Mesenchymal stem cell (in vitro differentiated cells and primary cell): ENCODE results near the gene AHNAK2.

Experiments
- DNase-seq: peaks from one replicate; pipeline ENCODE4 v3.0.0-alpha.2; 2013
- H2AFZ ChIP-seq: one replicate; pipeline ENCODE4 v1.6.1; 2013; ENCODE audit warnings: low read depth, mild to moderate bottlenecking, control low read depth, inconsistent platforms, low read length, moderate library complexity
- H2AK5ac ChIP-seq: 2 replicates; pipeline ENCODE4 v1.6.1; 2013; ENCODE audit warnings: low read length, moderate library complexity, mild to moderate bottlenecking, inconsistent platforms; ENCODE audit not compliant: severe bottlenecking
- H2BK120ac ChIP-seq: one replicate; pipeline ENCODE4 v1.6.1; 2013; ENCODE audit warnings: low read depth, mild to moderate bottlenecking, inconsistent platforms, low read length, moderate library complexity
- H2BK12ac ChIP-seq, 2 experiments: one replicate each; pipeline ENCODE4 v1.6.1; 2013; ENCODE audit warnings: inconsistent platforms in 2 of 2, low read length in 2 of 2, mild to moderate bottlenecking in 2 of 2, moderate library complexity in 2 of 2, control low read depth in 1 of 2
- H2BK15ac ChIP-seq: one replicate; pipeline ENCODE4 v1.6.1; 2013; ENCODE audit warnings: mild to moderate bottlenecking, low read depth, inconsistent platforms; ENCODE audit not compliant: poor library complexity, severe bottlenecking
- H2BK5ac ChIP-seq: 2 replicates; pipeline ENCODE4 v1.6.1; 2013; ENCODE audit warnings: low read depth, mild to moderate bottlenecking, low read length, control low read depth, inconsistent platforms; ENCODE audit not compliant: poor library complexity, severe bottlenecking
- H3K14ac ChIP-seq, 2 experiments: one replicate each; pipeline ENCODE4 v1.6.1; 2013; ENCODE audit warnings: inconsistent platforms in 2 of 2, low read length in 2 of 2, control low read depth in 1 of 2, mild to moderate bottlenecking in 1 of 2, moderate library complexity in 1 of 2
- H3K18ac ChIP-seq, 2 experiments: one replicate each; pipeline ENCODE4 v1.6.1; 2013; ENCODE audit warnings: inconsistent platforms in 2 of 2, low read length in 2 of 2, control low read depth in 1 of 2, low read depth in 1 of 2, mild to moderate bottlenecking in 1 of 2
- H3K23ac ChIP-seq, 2 experiments: one replicate each; pipeline ENCODE4 v1.6.1; 2013; ENCODE audit warnings: inconsistent platforms in 2 of 2, low read length in 2 of 2, mild to moderate bottlenecking in 2 of 2, moderate library complexity in 2 of 2, control low read depth in 1 of 2
- H3K27ac ChIP-seq: 2 replicates; pipeline ENCODE4 v1.5.1; 2013; ENCODE audit warnings: mild to moderate bottlenecking, moderate library complexity, low read length, control low read depth, inconsistent platforms; ENCODE audit not compliant: poor library complexity, severe bottlenecking
- H3K27me3 ChIP-seq, 2 experiments: 2 replicates each; pipeline versions ENCODE4 v1.6.1 to v1.7.0; 2013; ENCODE audit warnings: low read length in 2 of 2, mild to moderate bottlenecking in 2 of 2, moderate library complexity in 2 of 2, control low read depth in 1 of 2, inconsistent platforms in 1 of 2; ENCODE audit not compliant: control insufficient read depth in 1 of 2, insufficient read depth in 1 of 2
- H3K36me3 ChIP-seq, 2 experiments: 2 replicates each; pipeline versions ENCODE4 v1.6.1 to v1.7.0; 2013; ENCODE audit warnings: low read length in 2 of 2, control low read depth in 1 of 2, inconsistent platforms in 1 of 2, low read depth in 1 of 2, mild to moderate bottlenecking in 1 of 2; ENCODE audit not compliant: insufficient read depth in 2 of 2, control insufficient read depth in 1 of 2
- H3K4ac ChIP-seq, 2 experiments: one replicate each; pipeline ENCODE4 v1.6.1; 2013; ENCODE audit warnings: inconsistent platforms in 2 of 2, low read length in 2 of 2, mild to moderate bottlenecking in 2 of 2, moderate library complexity in 2 of 2, control low read depth in 1 of 2, low read depth in 1 of 2
- H3K4me1 ChIP-seq: 2 replicates; pipeline ENCODE4 v1.6.1; 2013; ENCODE audit warnings: low read depth, low read length, control low read depth; ENCODE audit not compliant: control insufficient read depth, insufficient read depth
- H3K4me2 ChIP-seq: 2 replicates; pipeline ENCODE4 v1.6.1; 2013; ENCODE audit warnings: low read length, mild to moderate bottlenecking, inconsistent platforms; ENCODE audit not compliant: poor library complexity, severe bottlenecking
- H3K4me3 ChIP-seq, 2 experiments: 2 replicates each; pipeline versions ENCODE4 v1.5.1 to v1.7.0; 2013; ENCODE audit warnings: low read length in 2 of 2, mild to moderate bottlenecking in 2 of 2, control low read depth in 1 of 2, low read depth in 1 of 2; ENCODE audit not compliant: insufficient read depth in 1 of 2
- H3K79me1 ChIP-seq: replicated peaks from 2 replicates; pipeline ENCODE4 v1.6.1; 2013; ENCODE audit warnings: mild to moderate bottlenecking, control low read depth, low read length, inconsistent platforms; ENCODE audit not compliant: poor library complexity, severe bottlenecking
- H3K9ac ChIP-seq: 2 replicates; pipeline ENCODE4 v1.7.0; 2013; ENCODE audit warnings: mild to moderate bottlenecking, low read length, moderate library complexity
- H3K9me3 ChIP-seq: 2 replicates; pipeline ENCODE4 v1.7.0; 2013; ENCODE audit warnings: mild to moderate bottlenecking, low read length; ENCODE audit not compliant: control insufficient read depth
- H4K8ac ChIP-seq: one replicate; pipeline ENCODE4 v1.6.1; 2013; ENCODE audit warnings: inconsistent platforms, mild to moderate bottlenecking, low read length, moderate library complexity
- H4K91ac ChIP-seq: one replicate; pipeline ENCODE4 v1.6.1; 2013; ENCODE audit warnings: mild to moderate bottlenecking, low read length, inconsistent platforms
- WGBS: methylation state at CpG from one replicate; pipeline ENCODE4 v1.1.7; 2013; ENCODE audit warnings: mixed read lengths; 5-methylcytosine and 5-hydroxymethylcytosine counted together

The AHNAK2 gene

GRCh38 chr14:104903990-104904389 lies 74.2 kb downstream of the AHNAK2 start:
- H3K23ac ChIP-seq = no peak overlapping the region
- peaks cover 8 to 32% of the 10 kb centered on the region in 2 experiments for H3K27me3 ChIP-seq
- no peak overlapping the region for H2BK5ac ChIP-seq
- H3K27ac ChIP-seq = no peak overlapping the region
- DNase-seq = no peak
- H3K79me1 ChIP-seq = no peaks in the 10 kb centered on the region
- no peak overlapping the region for H3K9ac ChIP-seq
- H3K18ac ChIP-seq = no peak overlapping the region
- H3K9me3 ChIP-seq = peaks cover 24% of the 10 kb centered on the region
- H3K36me3 ChIP-seq = no peaks in the 10 kb centered on the region
- H2BK12ac ChIP-seq = no peak overlapping the region
- 90% methylated on average over 2 of the region's 7 CpGs for WGBS
- H3K4ac ChIP-seq = no peak overlapping the region
- H4K91ac ChIP-seq = no peak overlapping the region
- no peak overlapping the region for H2BK15ac ChIP-seq
- H3K4me1 ChIP-seq = peaks cover 4% of the 10 kb centered on the region
- H2AFZ ChIP-seq = no peak overlapping the region
- H4K8ac ChIP-seq = no peak overlapping the region
- no peak overlapping the region for H3K4me2 ChIP-seq
- H2BK120ac ChIP-seq = no peak overlapping the region
- H3K14ac ChIP-seq = no peak overlapping the region
- H3K4me3 ChIP-seq = no peak overlapping the region
- no peak overlapping the region for H2AK5ac ChIP-seq

GRCh38 chr14:104900639-104901512 lies 77.3 kb downstream of the AHNAK2 start:
- Histone ChIP-seq H3K18ac (no peak overlapping the region), H3K79me1 (no peaks in the 10 kb centered on the region), H3K4ac (no peak overlapping the region), H3K14ac (no peak overlapping the region), H2BK12ac (no peak overlapping the region), H2BK120ac (no peak overlapping the region), H2BK5ac (no peak overlapping the region), H2BK15ac (no peak overlapping the region), H4K8ac (no peak overlapping the region), H3K27me3 (peaks cover 5 to 11% of the 10 kb centered on the region in 2 experiments), H3K9ac (no peak overlapping the region), H3K4me3 (no peak overlapping the region), H3K36me3 (peaks cover 0 to 15% of the 10 kb centered on the region in 2 experiments), H3K4me2 (no peak overlapping the region), H4K91ac (no peak overlapping the region), H3K27ac (no peak overlapping the region), H2AFZ (no peak overlapping the region), H2AK5ac (no peak overlapping the region), H3K9me3 (peaks cover 18% of the 10 kb centered on the region), H3K23ac (no peak overlapping the region), H3K4me1 (peaks cover 6% of the 10 kb centered on the region)
- DNase-seq = no peak
- WGBS = 75% methylated on average over 10 of the region's 12 CpGs

GRCh38 chr14:104899781-104900180 lies 78.4 kb downstream of the AHNAK2 start:
- Histone ChIP-seq H3K4me1 (peaks cover 7% of the 10 kb centered on the region), H4K8ac (no peak overlapping the region), H4K91ac (no peak overlapping the region), H2AK5ac (no peak overlapping the region), H2BK15ac (no peak overlapping the region), H2BK120ac (no peak overlapping the region), H3K79me1 (no peaks in the 10 kb centered on the region), H3K9ac (no peak overlapping the region), H3K23ac (no peak overlapping the region), H3K4me3 (no peak overlapping the region), H3K14ac (no peak overlapping the region), H3K36me3 (peaks cover 7 to 26% of the 10 kb centered on the region in 2 experiments), H3K4me2 (no peak overlapping the region), H3K18ac (no peak overlapping the region), H2BK5ac (no peak overlapping the region), H3K27me3 (peaks cover 5 to 9% of the 10 kb centered on the region in 2 experiments), H3K27ac (no peak overlapping the region), H2BK12ac (no peak overlapping the region), H3K9me3 (peaks cover 17% of the 10 kb centered on the region), H2AFZ (no peak overlapping the region), H3K4ac (no peak overlapping the region)
- DNase-seq = no peak
- WGBS = 36% methylated on average over 2 of the region's 2 CpGs

GRCh38 chr14:104898870-104899510 lies 79.2 kb downstream of the AHNAK2 start:
- Histone ChIP-seq H3K4me3 (peak overlapping the region in 1 of 2 experiments; percentile 32), H3K79me1 (no peaks in the 10 kb centered on the region), H3K36me3 (peaks cover 13 to 34% of the 10 kb centered on the region in 2 experiments), H2BK12ac (no peak overlapping the region), H4K91ac (no peak overlapping the region), H3K14ac (no peak overlapping the region), H3K4me2 (no peak overlapping the region), H2AK5ac (no peak overlapping the region), H3K4ac (no peak overlapping the region), H3K9me3 (peaks cover 9% of the 10 kb centered on the region), H2BK5ac (no peak overlapping the region), H3K4me1 (peaks cover 7% of the 10 kb centered on the region), H2BK15ac (no peak overlapping the region), H3K27me3 (peaks cover 0 to 1% of the 10 kb centered on the region in 2 experiments), H4K8ac (no peak overlapping the region), H3K9ac (peak overlapping the region; percentile 74), H3K27ac (no peak overlapping the region), H3K23ac (no peak overlapping the region), H2BK120ac (no peak overlapping the region), H2AFZ (no peak overlapping the region), H3K18ac (no peak overlapping the region)
- 86% methylated on average over 23 of the region's 24 CpGs for WGBS
- no peak for DNase-seq
